K562 treated with DMSO at 1 percent for 12 hours (cell line): Measurements from ENCODE around the gene HOXC13. TPM values are rescaled to one million over a fixed set of nuclear protein-coding genes. Genes with fewer than 3 reads are reported as not detected.

Experiments used
- total RNA-seq: library from RNA; unstranded; fragments of 300-600 nt; gene quantifications from 2 replicates; pipeline ENCODE4 v1.2.3, GENCODE V29; 2022; ENCODE audit not compliant: insufficient read depth

The HOXC13 gene, protein sequence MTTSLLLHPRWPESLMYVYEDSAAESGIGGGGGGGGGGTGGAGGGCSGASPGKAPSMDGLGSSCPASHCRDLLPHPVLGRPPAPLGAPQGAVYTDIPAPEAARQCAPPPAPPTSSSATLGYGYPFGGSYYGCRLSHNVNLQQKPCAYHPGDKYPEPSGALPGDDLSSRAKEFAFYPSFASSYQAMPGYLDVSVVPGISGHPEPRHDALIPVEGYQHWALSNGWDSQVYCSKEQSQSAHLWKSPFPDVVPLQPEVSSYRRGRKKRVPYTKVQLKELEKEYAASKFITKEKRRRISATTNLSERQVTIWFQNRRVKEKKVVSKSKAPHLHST
- total RNA-seq, result 0.78 and 2.1 TPM in 2 replicates

DNA sequence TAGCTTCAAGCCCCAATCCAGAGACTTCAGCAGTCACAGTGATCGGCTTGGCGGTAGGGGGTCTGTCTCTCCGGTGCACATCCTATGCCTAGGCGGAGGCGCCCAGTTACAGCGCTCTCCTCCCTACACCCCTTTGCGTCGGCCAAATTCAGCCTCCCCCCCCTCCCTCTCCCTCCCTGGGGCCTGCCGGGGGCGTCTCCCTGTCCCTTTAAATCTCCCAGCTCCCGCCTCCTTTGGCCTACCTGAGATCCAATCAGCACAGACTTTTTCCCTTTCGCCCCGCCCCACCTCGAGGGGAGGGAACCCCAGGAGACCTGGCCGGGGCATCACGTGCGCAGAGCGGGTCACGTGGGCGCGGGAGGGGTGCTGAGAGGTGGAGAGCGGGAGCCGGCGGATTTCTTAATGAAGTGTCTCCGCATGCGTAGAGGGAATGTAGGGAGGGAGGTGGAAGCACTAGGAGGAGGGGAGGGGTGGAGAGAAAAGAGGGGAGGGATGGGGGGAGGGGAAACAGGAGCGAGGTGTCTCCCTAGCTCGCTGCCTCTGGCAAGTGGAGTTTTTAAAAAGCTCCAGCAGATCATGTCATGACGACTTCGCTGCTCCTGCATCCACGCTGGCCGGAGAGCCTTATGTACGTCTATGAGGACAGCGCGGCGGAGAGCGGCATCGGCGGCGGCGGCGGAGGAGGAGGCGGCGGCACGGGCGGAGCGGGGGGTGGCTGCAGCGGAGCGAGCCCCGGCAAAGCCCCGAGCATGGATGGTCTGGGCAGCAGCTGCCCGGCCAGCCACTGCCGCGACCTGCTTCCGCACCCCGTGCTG lies at the start of gene HOXC13:
Gene HOXC13, plus strand, starts transcription at position 506 of the 815 bp plus-strand sequence. Its CDS starts 76 bp downstream, at position 582.

DNA sequence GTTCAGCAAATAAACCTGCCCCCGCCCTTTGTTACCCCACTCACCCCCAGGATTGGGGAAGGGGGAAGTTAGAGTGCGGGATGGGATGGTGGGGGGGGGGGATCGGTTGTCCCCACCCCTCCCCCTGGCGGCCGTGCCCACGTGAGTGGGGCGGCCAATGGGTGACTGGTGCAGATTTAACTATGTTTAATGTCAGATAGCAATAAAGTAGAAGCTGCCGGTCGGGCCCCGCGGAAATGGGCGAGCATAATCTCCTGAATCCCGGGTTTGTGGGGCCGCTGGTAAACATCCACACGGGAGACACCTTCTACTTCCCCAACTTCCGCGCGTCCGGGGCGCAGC lies 16.0 kb downstream of the HOXC13 start, which contains the start of gene HOXC12:
Gene HOXC12, plus strand, starts transcription at position 210 of the 342 bp plus-strand sequence. Its CDS starts 27 bp downstream, at position 237.

DNA sequence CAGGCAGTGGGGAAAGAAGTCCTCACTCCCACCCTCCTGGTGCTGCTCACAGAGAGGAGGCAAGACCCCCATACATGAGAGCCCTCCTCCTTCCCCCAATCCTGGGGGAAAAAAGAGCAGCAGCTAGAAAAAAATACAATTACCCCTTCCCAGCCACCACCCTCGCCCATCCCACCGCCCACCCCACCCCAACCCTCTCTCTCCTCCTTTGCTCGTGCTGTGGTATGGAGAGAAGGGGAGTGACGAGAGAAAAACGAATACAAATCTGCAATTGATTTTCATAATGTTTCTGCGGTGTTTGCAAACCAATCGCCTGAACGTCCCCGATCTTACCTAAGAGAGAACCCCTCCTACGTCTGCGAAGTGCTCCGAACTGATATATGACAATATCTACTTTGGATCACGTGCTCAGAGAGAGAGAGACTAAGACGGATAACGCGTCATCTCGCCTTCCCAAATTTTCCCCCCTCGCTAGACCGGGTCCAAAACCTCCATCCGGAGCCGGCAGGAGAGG lies 34.1 kb downstream of the HOXC13 start, which contains the start of gene HOXC11:
Gene HOXC11, plus strand, starts transcription at position 405 of the 514 bp plus-strand sequence. CDS start 116 bp downstream, outside the sequence.

DNA sequence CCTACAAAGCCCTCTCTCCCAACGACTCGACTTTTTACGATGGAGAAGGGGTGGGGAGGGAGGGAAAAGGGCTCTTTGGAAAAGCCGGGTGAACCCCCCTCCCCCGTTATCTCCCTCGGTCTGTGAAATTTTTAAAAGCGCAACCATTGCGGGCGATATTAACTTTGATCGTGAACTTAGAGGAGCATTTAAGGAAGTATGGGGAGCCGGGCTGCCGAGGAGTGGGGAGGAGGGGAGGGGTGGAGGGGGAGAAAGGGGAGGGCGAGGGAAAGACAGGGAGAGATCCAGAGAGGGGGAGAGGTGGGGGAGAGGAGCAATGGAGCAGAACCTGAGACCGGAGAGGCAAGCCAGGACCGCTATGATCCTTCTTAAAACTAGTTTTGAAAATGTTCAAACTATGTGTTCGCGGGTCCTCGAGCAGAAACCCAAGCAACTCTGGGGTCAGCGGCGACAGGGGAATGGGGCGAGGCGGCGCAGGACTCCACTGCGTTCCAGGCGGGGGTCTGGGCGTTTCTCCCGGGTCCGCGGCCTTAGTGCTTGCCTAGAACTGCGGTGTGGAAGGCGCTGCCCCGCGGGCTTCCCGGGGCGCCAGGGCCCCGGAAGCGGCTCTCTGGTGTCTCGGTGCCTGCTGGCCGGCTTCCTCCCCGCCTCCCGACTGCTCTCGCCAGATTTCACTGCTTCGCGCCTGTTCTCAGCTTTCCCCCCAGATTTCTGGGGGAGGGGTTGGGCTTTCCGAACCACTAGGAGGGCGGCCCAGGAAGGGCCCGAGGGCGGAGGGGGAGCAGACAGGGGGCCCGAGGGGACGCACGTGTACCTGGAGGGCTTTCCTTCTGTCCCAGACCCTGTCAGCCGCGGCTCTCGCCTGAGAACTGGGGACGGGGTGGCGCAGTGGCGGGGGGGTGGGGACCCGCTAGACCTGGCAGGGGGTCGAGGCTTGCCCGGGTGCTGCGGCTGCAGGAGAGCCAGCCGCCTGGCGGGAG lies 35.7 kb downstream of the HOXC13 start, which contains the start of gene HOTAIR:
Gene HOTAIR, minus strand, starts transcription at position 871 of the 980 bp plus-strand sequence.

DNA sequence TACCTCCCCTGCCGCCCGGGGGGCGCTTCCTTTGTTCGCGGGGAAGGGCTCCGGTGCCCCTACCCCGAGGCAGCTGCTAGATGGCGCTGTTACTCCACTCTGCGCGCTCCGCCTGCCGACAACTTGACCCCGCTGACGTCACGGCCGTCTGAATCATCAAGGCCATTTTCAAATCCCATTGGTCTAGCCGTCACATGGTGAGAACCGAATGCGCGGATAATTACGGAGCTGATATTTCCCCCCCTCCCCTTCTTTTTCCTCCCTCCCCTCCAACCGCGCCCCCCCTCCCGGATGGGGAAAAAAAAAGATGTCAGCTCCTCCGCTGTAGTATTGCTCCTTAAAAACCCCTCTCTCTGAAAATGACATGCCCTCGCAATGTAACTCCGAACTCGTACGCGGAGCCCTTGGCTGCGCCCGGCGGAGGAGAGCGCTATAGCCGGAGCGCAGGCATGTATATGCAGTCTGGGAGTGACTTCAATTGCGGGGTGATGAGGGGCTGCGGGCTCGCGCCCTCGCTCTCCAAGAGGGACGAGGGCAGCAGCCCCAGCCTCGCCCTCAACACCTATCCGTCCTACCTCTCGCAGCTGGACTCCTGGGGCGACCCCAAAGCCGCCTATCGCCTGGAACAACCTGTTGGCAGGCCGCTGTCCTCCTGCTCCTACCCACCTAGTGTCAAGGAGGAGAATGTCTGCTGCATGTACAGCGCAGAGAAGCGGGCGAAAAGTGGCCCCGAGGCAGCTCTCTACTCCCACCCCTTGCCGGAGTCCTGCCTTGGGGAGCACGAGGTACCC lies 46.5 kb downstream of the HOXC13 start, which contains the start of gene HOXC10:
Gene HOXC10, plus strand, starts transcription at position 246 of the 791 bp plus-strand sequence. Its CDS starts 114 bp downstream, at position 360.

Other genes with a start within 250 kb of the HOXC13 start
- 11.7 and 34.7 TPM in 2 replicates for gene CALCOCO1, start 211.4 kb upstream of the HOXC13 start, total RNA-seq
- gene CISTR, start 186.9 kb upstream of the HOXC13 start, total RNA-seq, result not detected in 2 replicates
- 0.64 and 0.77 TPM in 2 replicates for gene HOXC12, start 16.1 kb downstream of the HOXC13 start, total RNA-seq
- gene HOXC11, start 34.3 kb downstream of the HOXC13 start, total RNA-seq, result not detected in 2 replicates
- not detected in 2 replicates for gene HOTAIR, start 36.1 kb downstream of the HOXC13 start, total RNA-seq
- not detected in 2 replicates for gene HOXC10, start 46.3 kb downstream of the HOXC13 start, total RNA-seq
- gene HOXC9, start 61.3 kb downstream of the HOXC13 start, total RNA-seq, result 16.3 and 22.1 TPM in 2 replicates
- gene HOXC8, start 70.2 kb downstream of the HOXC13 start, total RNA-seq, result 0.35 and 0.45 TPM in 2 replicates
- 5.0 and 5.1 TPM in 2 replicates for gene HOXC6, start 89.6 kb downstream of the HOXC13 start, total RNA-seq
- not detected in 2 replicates for gene HOXC5, start 94.2 kb downstream of the HOXC13 start, total RNA-seq
- 1.1 TPM in 1 of 2 replicates, not detected in the other for gene HOXC4, start 115.0 kb downstream of the HOXC13 start, total RNA-seq